ENCODE data around the gene PDE6B. TPM values are rescaled to one million over a fixed set of nuclear protein-coding genes. Genes with fewer than 3 reads are reported as not detected.

Gene PDE6B
- total and polyA plus RNA-seq, 2 of the 13 experiments (the other 11 are each of a cell fraction or from before 2014, with no cell fraction given), result 0.38 to 0.40 TPM

DNA sequence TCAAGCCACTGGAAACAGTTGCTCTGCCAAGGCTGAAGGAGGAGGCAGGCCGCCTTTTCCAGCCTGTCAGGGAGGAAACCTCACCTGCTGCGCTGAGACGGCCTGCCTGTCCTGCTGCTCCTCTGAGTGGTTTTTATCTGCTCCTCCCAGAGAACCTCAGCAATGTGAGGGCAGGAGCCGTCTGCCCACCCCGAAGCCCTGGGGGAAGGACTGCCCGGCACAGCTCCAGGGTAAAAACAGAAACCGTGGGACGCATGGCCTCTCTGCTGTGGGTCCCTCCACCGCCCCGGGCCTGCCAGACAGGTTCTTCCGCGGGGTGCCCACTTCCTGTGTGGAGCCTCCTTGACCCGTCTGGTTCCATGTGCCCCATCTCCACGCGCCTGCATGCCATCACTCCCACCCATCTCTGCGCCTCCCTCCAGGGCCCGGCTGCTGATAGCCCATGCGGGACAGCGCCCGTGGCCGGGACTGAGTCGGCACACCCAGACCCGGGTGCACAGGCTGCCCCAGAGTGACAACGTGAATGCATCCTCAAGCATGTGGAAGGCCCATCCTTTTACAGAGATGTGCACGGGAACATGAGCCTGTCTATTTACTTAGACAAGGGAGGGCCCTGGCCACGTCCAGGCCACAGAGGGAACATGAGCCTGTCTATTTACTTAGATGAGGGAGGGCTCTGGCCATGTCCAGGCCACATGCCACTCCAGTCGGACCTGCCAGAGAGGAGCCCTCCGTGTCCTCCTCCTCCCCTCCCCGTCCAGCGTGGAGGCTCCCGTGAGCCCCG lies 67.6 kb downstream of the PDE6B start (continued):
- TF ChIP-seq, protein P1, sequence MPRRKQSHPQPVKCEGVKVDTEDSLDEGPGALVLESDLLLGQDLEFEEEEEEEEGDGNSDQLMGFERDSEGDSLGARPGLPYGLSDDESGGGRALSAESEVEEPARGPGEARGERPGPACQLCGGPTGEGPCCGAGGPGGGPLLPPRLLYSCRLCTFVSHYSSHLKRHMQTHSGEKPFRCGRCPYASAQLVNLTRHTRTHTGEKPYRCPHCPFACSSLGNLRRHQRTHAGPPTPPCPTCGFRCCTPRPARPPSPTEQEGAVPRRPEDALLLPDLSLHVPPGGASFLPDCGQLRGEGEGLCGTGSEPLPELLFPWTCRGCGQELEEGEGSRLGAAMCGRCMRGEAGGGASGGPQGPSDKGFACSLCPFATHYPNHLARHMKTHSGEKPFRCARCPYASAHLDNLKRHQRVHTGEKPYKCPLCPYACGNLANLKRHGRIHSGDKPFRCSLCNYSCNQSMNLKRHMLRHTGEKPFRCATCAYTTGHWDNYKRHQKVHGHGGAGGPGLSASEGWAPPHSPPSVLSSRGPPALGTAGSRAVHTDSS (CRISPR knock-in tag; conservative IDR thresholded peaks at IDR 0.05), result no peak
- TF ChIP-seq ZNF333 (CRISPR knock-in tag; IDR thresholded peaks at IDR 0.05; ENCODE audit: borderline replicate concordance), result no peak
- no peak for TF ChIP-seq ZNF282 (IDR thresholded peaks at IDR 0.05; ENCODE audit: partially characterized antibody)
- TF ChIP-seq FOXK2 (IDR thresholded peaks at IDR 0.05), result no peak
- TF ChIP-seq NBN (conservative IDR thresholded peaks at IDR 0.05), result no peak
- TF ChIP-seq CENPT (CRISPR knock-in tag; IDR thresholded peaks at IDR 0.05; ENCODE audit: low read depth), result no peak
- no peak for TF ChIP-seq TP53 (CRISPR knock-in tag; conservative IDR thresholded peaks at IDR 0.05)
- TF ChIP-seq SRSF9 (IDR thresholded peaks at IDR 0.05; ENCODE audit: borderline replicate concordance, insufficient read depth, low read depth, low read length, poor library complexity, severe bottlenecking), result no peak
- TF ChIP-seq ZNF616 (CRISPR knock-in tag; IDR thresholded peaks at IDR 0.05; ENCODE audit: low read depth), result no peak
- no peak for TF ChIP-seq DR1 (CRISPR knock-in tag; IDR thresholded peaks at IDR 0.05)
- TF ChIP-seq ZNF343 (CRISPR knock-in tag; IDR thresholded peaks at IDR 0.05), result no peak
- no peak for TF ChIP-seq ZNF260 (CRISPR knock-in tag; IDR thresholded peaks at IDR 0.05; ENCODE audit: borderline replicate concordance, low read depth)
- TF ChIP-seq, protein P2, sequence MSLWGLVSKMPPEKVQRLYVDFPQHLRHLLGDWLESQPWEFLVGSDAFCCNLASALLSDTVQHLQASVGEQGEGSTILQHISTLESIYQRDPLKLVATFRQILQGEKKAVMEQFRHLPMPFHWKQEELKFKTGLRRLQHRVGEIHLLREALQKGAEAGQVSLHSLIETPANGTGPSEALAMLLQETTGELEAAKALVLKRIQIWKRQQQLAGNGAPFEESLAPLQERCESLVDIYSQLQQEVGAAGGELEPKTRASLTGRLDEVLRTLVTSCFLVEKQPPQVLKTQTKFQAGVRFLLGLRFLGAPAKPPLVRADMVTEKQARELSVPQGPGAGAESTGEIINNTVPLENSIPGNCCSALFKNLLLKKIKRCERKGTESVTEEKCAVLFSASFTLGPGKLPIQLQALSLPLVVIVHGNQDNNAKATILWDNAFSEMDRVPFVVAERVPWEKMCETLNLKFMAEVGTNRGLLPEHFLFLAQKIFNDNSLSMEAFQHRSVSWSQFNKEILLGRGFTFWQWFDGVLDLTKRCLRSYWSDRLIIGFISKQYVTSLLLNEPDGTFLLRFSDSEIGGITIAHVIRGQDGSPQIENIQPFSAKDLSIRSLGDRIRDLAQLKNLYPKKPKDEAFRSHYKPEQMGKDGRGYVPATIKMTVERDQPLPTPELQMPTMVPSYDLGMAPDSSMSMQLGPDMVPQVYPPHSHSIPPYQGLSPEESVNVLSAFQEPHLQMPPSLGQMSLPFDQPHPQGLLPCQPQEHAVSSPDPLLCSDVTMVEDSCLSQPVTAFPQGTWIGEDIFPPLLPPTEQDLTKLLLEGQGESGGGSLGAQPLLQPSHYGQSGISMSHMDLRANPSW (CRISPR knock-in tag; IDR thresholded peaks at IDR 0.05; ENCODE audit: borderline replicate concordance), result no peak
- no peak for TF ChIP-seq NR2F2 (IDR thresholded peaks at IDR 0.05; ENCODE audit: borderline replicate concordance, low read depth)
- TF ChIP-seq, protein P3, sequence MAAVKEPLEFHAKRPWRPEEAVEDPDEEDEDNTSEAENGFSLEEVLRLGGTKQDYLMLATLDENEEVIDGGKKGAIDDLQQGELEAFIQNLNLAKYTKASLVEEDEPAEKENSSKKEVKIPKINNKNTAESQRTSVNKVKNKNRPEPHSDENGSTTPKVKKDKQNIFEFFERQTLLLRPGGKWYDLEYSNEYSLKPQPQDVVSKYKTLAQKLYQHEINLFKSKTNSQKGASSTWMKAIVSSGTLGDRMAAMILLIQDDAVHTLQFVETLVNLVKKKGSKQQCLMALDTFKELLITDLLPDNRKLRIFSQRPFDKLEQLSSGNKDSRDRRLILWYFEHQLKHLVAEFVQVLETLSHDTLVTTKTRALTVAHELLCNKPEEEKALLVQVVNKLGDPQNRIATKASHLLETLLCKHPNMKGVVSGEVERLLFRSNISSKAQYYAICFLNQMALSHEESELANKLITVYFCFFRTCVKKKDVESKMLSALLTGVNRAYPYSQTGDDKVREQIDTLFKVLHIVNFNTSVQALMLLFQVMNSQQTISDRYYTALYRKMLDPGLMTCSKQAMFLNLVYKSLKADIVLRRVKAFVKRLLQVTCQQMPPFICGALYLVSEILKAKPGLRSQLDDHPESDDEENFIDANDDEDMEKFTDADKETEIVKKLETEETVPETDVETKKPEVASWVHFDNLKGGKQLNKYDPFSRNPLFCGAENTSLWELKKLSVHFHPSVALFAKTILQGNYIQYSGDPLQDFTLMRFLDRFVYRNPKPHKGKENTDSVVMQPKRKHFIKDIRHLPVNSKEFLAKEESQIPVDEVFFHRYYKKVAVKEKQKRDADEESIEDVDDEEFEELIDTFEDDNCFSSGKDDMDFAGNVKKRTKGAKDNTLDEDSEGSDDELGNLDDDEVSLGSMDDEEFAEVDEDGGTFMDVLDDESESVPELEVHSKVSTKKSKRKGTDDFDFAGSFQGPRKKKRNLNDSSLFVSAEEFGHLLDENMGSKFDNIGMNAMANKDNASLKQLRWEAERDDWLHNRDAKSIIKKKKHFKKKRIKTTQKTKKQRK (IDR thresholded peaks at IDR 0.05; ENCODE audit: low read length), result no peak
- TF ChIP-seq CREM (IDR thresholded peaks at IDR 0.05), result no peak
- no peak for TF ChIP-seq CREM (CRISPR knock-in tag; IDR thresholded peaks at IDR 0.05)
- TF ChIP-seq SIN3A (IDR thresholded peaks at IDR 0.05; ENCODE audit: borderline replicate concordance, low read depth, low read length), result no peak
- 0 out of 2 replicates have a peak, but pooled peaks have one; percentile 69 for TF ChIP-seq ZKSCAN8 (CRISPR knock-in tag; IDR thresholded peaks at IDR 0.05; ENCODE audit: borderline replicate concordance)
- no peak for TF ChIP-seq SNRNP70 (IDR thresholded peaks at IDR 0.05; ENCODE audit: low read depth, low read length)
- TF ChIP-seq, protein P4, sequence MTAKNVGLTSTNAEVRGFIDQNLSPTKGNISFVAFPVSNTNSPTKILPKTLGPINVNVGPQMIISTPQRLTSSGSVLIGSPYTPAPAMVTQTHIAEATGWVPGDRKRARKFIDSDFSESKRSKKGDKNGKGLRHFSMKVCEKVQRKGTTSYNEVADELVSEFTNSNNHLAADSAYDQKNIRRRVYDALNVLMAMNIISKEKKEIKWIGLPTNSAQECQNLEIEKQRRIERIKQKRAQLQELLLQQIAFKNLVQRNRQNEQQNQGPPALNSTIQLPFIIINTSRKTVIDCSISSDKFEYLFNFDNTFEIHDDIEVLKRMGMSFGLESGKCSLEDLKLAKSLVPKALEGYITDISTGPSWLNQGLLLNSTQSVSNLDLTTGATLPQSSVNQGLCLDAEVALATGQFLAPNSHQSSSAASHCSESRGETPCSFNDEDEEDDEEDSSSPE (CRISPR knock-in tag; IDR thresholded peaks at IDR 0.05), result 0 out of 2 replicates have a peak, but pooled peaks have one; percentile 24
- TF ChIP-seq DMAP1 (CRISPR knock-in tag; IDR thresholded peaks at IDR 0.05), result 0 out of 2 replicates have a peak, but pooled peaks have one; percentile 39
